HG03571 (cell line): ENCODE measurements around the gene GNG13.

Experiments
- ATAC-seq: cut with Tn5 transposase; IDR thresholded peaks from one replicate; pipeline ENCODE4 v1.9.1; 2021; ENCODE audit not compliant: unreplicated experiment

GNG13 gene

GRCh38 chr16:795580-796229 lies 4.8 kb downstream of the GNG13 start:
- no peak for ATAC-seq

- no peak for ATAC-seq
Observed at GRCh38 chr16:794853-795466, 5.6 kb downstream of the GNG13 start.

GRCh38 chr16:794091-794822 lies 6.3 kb downstream of the GNG13 start:
- ATAC-seq, result no peak

GRCh38 chr16:793414-793813 lies 7.1 kb downstream of the GNG13 start:
- no peak for ATAC-seq

GRCh38 chr16:792221-792995 lies 8.1 kb downstream of the GNG13 start:
- ATAC-seq, result no peak

GRCh38 chr16:791131-791530 lies 9.4 kb downstream of the GNG13 start:
- no peak for ATAC-seq

- no peak for ATAC-seq
Observed at GRCh38 chr16:790086-790485, 10.4 kb downstream of the GNG13 start.

GRCh38 chr16:789191-789850 lies 11.2 kb downstream of the GNG13 start:
- no peak for ATAC-seq

- ATAC-seq, result peak; percentile 65
Observed at GRCh38 chr16:788399-789126, 12.0 kb downstream of the GNG13 start, which contains the start of gene CHTF18. Gene CHTF18 (plus strand): TSS chr16:788620. CDS start chr16:788685, 65 bp downstream.

- peak; percentile 12 for ATAC-seq
Observed at GRCh38 chr16:787978-788398, 12.5 kb downstream of the GNG13 start, which contains the start of gene RPUSD1. Gene RPUSD1 (minus strand): TSS chr16:788381. CDS start chr16:787737, 644 bp downstream.

- ATAC-seq, result no peak
Observed at GRCh38 chr16:787321-787966, 13.1 kb downstream of the GNG13 start.

- no peak for ATAC-seq
Observed at GRCh38 chr16:785563-786535, 14.7 kb downstream of the GNG13 start.

- no peak for ATAC-seq
Observed at GRCh38 chr16:784431-784830, 16.1 kb downstream of the GNG13 start.

- ATAC-seq, result no peak
Observed at GRCh38 chr16:783404-784161, 17.0 kb downstream of the GNG13 start.

- ATAC-seq, result no peak
Observed at GRCh38 chr16:782766-783403, 17.6 kb downstream of the GNG13 start.

GRCh38 chr16:782258-782657 lies 18.3 kb downstream of the GNG13 start:
- no peak for ATAC-seq

- ATAC-seq, result no peak
Observed at GRCh38 chr16:781346-782010, 19.1 kb downstream of the GNG13 start.
